Immature natural killer cell (primary cell): ENCODE data around the gene CDC42BPG. TPM values are rescaled to one million over a fixed set of nuclear protein-coding genes. Genes with fewer than 3 reads are reported as not detected.
"Not testable (repeated sequence)": the region's sequence is repeated elsewhere in the genome, so short reads cannot be mapped to it uniquely, and the experiment has no call there.

Experiments
- DNase-seq, 3 donors: peaks; one replicate each; pipeline ENCODE4 v3.0.0; 2022; ENCODE audit warnings: mixed read lengths in 1 of 3
- H3K27ac Mint-ChIP-seq, 6 donors: one replicate each; pipeline ENCODE4 v1.8.0; 2020; ENCODE audit warnings: mixed read lengths in 6 of 6, mild to moderate bottlenecking in 5 of 6, inconsistent platforms in 4 of 6, moderate library complexity in 3 of 6
- H3K27me3 Mint-ChIP-seq, 3 donors: one replicate each; pipeline ENCODE4 v1.8.0; 2020 to 2021; ENCODE audit warnings: low read depth in 3 of 3, mild to moderate bottlenecking in 3 of 3, mixed read lengths in 3 of 3, moderate library complexity in 3 of 3, inconsistent platforms in 1 of 3
- H3K36me3 Mint-ChIP-seq, 3 donors: one replicate each; pipeline ENCODE4 v1.8.0; 2020; ENCODE audit warnings: mixed read lengths in 3 of 3, inconsistent platforms in 2 of 3, mild to moderate bottlenecking in 2 of 3
- H3K4me1 Mint-ChIP-seq, 2 donors: one replicate each; pipeline ENCODE4 v1.8.0; 2020; ENCODE audit warnings: inconsistent platforms in 2 of 2, mild to moderate bottlenecking in 2 of 2, mixed read lengths in 2 of 2, moderate library complexity in 1 of 2
- H3K4me3 Mint-ChIP-seq, 5 donors: one replicate each; pipeline ENCODE4 v1.8.0; 2020; ENCODE audit warnings: mild to moderate bottlenecking in 5 of 5, mixed read lengths in 5 of 5, inconsistent platforms in 3 of 5, moderate library complexity in 3 of 5
- H3K9me3 Mint-ChIP-seq, 6 donors: one replicate each; pipeline ENCODE4 v1.8.0; 2020; ENCODE audit warnings: mild to moderate bottlenecking in 6 of 6, mixed read lengths in 6 of 6, inconsistent platforms in 4 of 6, moderate library complexity in 3 of 6
- polyA plus RNA-seq, 3 donors: library from polyadenylated mRNA; unstranded; fragments of 300-500 nt; fragmentation: Illumina TruSeq; gene quantifications; one replicate each; pipeline ENCODE4 v1.2.3, GENCODE V29; 2021

The CDC42BPG gene
- polyA plus RNA-seq, 3 donors from 2014 or later: 0.13 to 0.22 TPM; not detected in 1

- H3K27me3 Mint-ChIP-seq: peaks cover 0 to 3% (median 2%) of the 10 kb centered on the region in 3 donors
- no peak overlapping the region for H3K27ac Mint-ChIP-seq
- no peak overlapping the region for H3K4me3 Mint-ChIP-seq
- DNase-seq: no peak
- no peaks in the 10 kb centered on the region for H3K4me1 Mint-ChIP-seq
- H3K9me3 Mint-ChIP-seq: no peaks in the 10 kb centered on the region
- peaks cover 0 to 6% (median 3%) of the 10 kb centered on the region in 3 donors for H3K36me3 Mint-ChIP-seq
Observed at GRCh38 chr11:64827451-64827839, 17.0 kb downstream of the CDC42BPG start.

DNA sequence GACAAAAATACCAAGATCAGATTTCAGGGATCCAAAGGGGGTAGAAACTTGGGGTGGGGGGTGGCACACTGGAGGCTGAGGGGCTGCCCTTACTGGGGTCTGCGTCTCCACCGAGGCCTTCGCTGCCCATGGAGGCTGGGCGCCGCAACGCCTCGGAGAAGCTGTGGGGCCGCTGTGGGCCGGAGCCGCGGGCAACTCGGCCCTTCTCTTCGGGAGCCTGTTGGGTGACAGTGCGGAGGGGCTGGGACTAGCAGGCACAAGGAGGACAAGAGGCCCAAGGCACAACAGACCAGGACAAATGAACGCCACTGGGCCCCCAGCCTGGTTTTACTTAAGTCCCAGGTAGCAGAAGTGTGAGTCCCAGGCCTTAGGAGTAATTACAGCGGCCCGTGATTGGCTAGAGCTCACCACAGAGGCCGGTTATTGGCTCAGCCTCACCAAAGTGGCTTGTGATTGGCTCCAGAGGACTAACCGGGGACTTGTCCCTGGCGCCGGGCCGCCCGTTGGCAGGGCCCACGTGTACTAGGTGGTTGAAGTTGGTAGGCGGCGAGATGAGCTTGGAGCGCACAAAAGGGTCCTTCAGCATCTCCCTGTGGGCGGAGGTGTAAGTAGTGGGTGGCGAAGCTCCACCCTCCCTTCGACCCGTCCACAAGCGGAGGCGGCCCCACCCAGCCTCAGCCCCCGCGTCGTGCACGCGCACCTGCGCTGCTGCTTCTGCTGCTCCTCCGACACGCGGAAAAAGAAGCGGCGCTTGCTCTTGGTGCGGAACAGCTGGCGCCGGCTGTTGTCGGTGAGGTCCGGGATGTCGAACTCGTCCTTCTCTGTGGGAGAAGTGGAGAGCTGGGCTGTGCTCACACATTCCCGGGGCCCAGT, 17.6 kb downstream of the CDC42BPG start:
- Mint-ChIP-seq H3K4me3 (no peak overlapping the region), H3K36me3 (peaks cover 0 to 5% (median 1%) of the 10 kb centered on the region in 3 donors), H3K9me3 (no peaks in the 10 kb centered on the region), H3K27me3 (peaks cover 0 to 3% (median 2%) of the 10 kb centered on the region in 3 donors), H3K4me1 (no peaks in the 10 kb centered on the region), H3K27ac (no peak overlapping the region)
- no peak for DNase-seq

GRCh38 chr11:64826062-64826461, 18.4 kb downstream of the CDC42BPG start:
- Mint-ChIP-seq H3K27me3 (peaks cover 0 to 3% (median 2%) of the 10 kb centered on the region in 3 donors), H3K4me3 (no peak overlapping the region), H3K4me1 (no peaks in the 10 kb centered on the region), H3K9me3 (no peaks in the 10 kb centered on the region), H3K27ac (no peak overlapping the region), H3K36me3 (peaks cover 0 to 3% (median 0%) of the 10 kb centered on the region in 3 donors)
- no peak for DNase-seq

GRCh38 chr11:64823568-64824119, 20.8 kb downstream of the CDC42BPG start:
- Mint-ChIP-seq H3K4me3 (no peak overlapping the region), H3K36me3 (peaks cover 0 to 3% (median 0%) of the 10 kb centered on the region in 3 donors), H3K9me3 (no peaks in the 10 kb centered on the region), H3K27me3 (peaks cover 0 to 2% (median 1%) of the 10 kb centered on the region in 3 donors), H3K4me1 (no peaks in the 10 kb centered on the region), H3K27ac (no peak overlapping the region)
- no peak for DNase-seq

DNA sequence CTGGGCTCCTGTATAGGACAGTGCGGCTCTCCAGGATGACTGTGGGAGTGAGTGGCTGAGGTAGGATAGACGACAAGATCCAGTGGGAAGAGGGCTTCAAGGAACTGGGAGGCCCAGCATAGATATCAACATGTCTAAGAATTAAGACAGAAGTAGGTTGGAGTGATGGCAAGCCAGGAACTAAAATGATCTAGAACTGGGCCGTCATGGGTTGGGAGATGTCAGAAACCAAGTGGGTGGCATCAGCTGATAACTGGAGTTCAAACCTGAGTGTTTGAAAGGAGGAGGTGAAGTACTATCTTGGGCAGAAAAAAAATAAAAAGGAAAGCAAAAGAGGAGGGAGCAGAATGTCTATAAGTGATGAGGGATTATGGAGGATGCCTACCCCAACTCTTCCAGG, 27.0 kb downstream of the CDC42BPG start:
- H3K9me3 Mint-ChIP-seq: no peaks in the 10 kb centered on the region
- peak overlapping the region in 1 of 6 donors; percentile 3 for H3K27ac Mint-ChIP-seq
- H3K36me3 Mint-ChIP-seq: no peaks in the 10 kb centered on the region
- DNase-seq: no peak
- H3K4me1 Mint-ChIP-seq: no peaks in the 10 kb centered on the region
- no peak overlapping the region for H3K4me3 Mint-ChIP-seq
- H3K27me3 Mint-ChIP-seq: peaks cover 0 to 5% (median 2%) of the 10 kb centered on the region in 3 donors

GRCh38 chr11:64815433-64815832, 29.0 kb downstream of the CDC42BPG start:
- H3K36me3 Mint-ChIP-seq, H3K4me3 Mint-ChIP-seq, H3K4me1 Mint-ChIP-seq, H3K27ac Mint-ChIP-seq, DNase-seq, H3K27me3 Mint-ChIP-seq, H3K9me3 Mint-ChIP-seq: not testable (repeated sequence)

DNA sequence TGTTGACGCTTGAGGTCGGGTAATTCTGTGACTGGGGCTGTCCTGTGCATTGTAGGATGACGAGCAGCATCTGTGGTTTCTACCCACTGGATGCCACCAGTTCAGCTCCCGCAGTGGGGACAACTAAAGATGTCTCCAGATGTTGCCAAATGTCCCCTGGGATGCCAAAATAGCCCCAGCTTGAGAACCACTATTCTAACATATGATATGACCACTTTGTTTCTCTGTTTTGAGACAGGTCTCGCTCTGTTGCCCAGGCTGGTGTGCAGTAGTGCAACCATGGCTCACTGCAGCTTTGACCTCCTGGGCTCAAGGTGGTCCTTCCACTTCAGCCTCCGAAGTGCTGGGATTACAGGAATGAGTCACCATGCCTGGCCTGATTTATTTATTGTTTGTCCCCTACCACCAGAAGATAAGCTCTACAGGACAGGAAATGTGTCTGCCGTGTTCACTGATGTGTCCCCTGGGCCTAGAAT, 29.7 kb downstream of the CDC42BPG start:
- H3K4me3 Mint-ChIP-seq: no peak overlapping the region
- H3K27me3 Mint-ChIP-seq: peaks cover 0 to 5% (median 3%) of the 10 kb centered on the region in 3 donors
- peaks cover 10 to 11% of the 10 kb centered on the region in 2 donors for H3K4me1 Mint-ChIP-seq
- H3K9me3 Mint-ChIP-seq: no peaks in the 10 kb centered on the region
- DNase-seq: no peak
- H3K27ac Mint-ChIP-seq: no peak overlapping the region
- H3K36me3 Mint-ChIP-seq: no peaks in the 10 kb centered on the region

DNA sequence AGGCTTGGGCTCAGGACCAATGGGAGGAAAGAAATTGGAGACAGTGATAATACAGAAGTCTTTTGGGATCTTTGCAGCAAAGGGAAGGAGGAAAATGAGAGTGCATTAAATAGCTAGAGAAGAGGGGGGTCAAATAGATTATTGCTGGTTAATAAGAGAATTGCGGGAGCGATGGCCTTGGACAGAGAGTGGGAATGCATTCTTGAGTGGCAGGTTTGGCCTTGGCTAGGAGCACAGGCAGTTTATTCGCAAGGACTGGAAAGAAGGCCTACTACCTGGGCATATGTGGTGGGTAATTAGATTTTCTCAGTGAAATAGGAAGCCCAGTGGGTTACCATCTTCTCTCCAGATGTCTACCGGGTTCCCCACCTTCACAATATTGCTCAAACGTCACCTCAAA, 30.6 kb downstream of the CDC42BPG start:
- H3K27ac Mint-ChIP-seq: peak overlapping the region in 1 of 6 donors; percentile 23
- peaks cover 17% of the 10 kb centered on the region in 2 donors for H3K4me1 Mint-ChIP-seq
- H3K9me3 Mint-ChIP-seq: no peaks in the 10 kb centered on the region
- H3K27me3 Mint-ChIP-seq: peaks cover 0 to 5% (median 3%) of the 10 kb centered on the region in 3 donors
- no peak overlapping the region for H3K4me3 Mint-ChIP-seq
- no peaks in the 10 kb centered on the region for H3K36me3 Mint-ChIP-seq
- no peak for DNase-seq

- H3K4me1 Mint-ChIP-seq: peaks cover 17% of the 10 kb centered on the region in 2 donors
- H3K9me3 Mint-ChIP-seq: no peaks in the 10 kb centered on the region
- H3K27me3 Mint-ChIP-seq: peaks cover 0 to 5% (median 3%) of the 10 kb centered on the region in 3 donors
- H3K36me3 Mint-ChIP-seq: peaks cover 0 to 6% (median 6%) of the 10 kb centered on the region in 3 donors
- peak overlapping the region; percentile 90 to 96 (median 93) for H3K4me3 Mint-ChIP-seq
- DNase-seq: peak in 2 of 3 donors; percentile 62 to 63
- H3K27ac Mint-ChIP-seq: peak overlapping the region; percentile 85 to 94 (median 92)
Observed at GRCh38 chr11:64810891-64811272, 33.6 kb downstream of the CDC42BPG start.

DNA sequence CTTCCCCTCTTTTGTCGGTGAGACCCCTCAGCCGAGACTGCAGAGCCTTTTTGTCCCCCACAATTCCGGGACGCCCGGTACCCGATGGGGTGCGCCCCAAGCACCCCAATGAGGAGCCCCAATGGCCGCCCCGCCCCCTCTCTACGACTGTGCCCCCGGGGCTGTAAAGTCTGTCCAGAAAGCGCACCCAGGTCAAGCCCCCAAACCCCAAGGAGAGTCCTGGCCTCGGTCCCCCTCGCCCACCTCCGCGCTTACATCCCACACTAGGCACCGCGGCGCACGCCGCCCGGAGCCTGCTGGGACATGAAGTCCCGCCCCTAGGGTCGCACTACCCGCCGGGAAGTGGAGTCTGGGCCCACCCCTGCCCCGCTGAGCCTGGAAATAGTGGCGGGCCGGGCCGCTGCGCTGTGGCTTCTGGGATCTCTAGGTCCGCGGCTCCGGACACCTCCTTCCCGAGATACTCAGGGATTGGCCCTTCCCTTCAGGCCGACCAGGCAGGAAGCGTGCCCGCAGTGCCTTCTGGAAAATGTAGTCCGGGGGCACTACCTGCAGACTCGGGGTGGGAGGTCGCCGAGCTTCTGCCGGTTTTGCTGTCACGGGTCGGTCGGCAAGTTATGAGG, 34.1 kb downstream of the CDC42BPG start, which contains the start of gene MEN1:
Gene MEN1, minus strand, starts transcription at position 281 of the 620 bp plus-strand sequence. CDS start 442 bp downstream, outside the sequence.
- H3K27ac Mint-ChIP-seq: peak within 1 kb of the TSS; percentile 85 to 94 (median 92)
- peaks cover 17% of the 10 kb centered on the region in 2 donors for H3K4me1 Mint-ChIP-seq
- H3K36me3 Mint-ChIP-seq: peaks cover 0 to 6% (median 6%) of the 10 kb centered on the region in 3 donors
- peak; percentile 72 to 74 (median 73) for DNase-seq
- H3K4me3 Mint-ChIP-seq: peak within 1 kb of the TSS; percentile 90 to 96 (median 93)
- no peaks in the 10 kb centered on the region for H3K9me3 Mint-ChIP-seq
- peaks cover 0 to 4% (median 3%) of the 10 kb centered on the region in 3 donors for H3K27me3 Mint-ChIP-seq

DNA sequence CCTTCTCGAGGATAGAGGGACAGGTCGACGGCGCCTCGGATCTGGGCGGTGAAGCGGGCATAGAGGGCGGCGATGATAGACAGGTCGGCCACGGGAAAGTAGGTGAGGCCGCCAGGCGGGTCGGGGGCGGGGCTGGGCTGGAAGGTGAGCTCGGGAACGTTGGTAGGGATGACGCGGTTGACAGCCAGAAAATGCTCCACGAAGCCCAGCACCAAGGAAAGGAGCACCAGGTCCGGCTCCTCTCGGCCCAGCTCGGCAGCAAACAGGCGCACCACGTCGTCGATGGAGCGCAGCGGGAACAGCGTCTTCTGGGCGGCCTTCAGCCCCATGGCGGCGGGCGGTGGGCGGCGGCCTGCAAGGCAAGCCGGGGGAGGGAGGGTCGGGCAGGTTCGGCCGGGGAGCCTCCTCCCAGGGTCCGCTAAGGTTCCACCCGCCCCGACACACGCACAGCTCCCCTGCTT, 34.6 kb downstream of the CDC42BPG start:
- Mint-ChIP-seq H3K4me3 (peak overlapping the region; percentile 90 to 96 (median 93)), H3K36me3 (peaks cover 0 to 6% (median 6%) of the 10 kb centered on the region in 3 donors), H3K27me3 (peaks cover 0 to 4% (median 3%) of the 10 kb centered on the region in 3 donors), H3K27ac (peak overlapping the region in 5 of 6 donors; percentile 71 to 94 (median 93)), H3K9me3 (no peaks in the 10 kb centered on the region), H3K4me1 (peaks cover 17% of the 10 kb centered on the region in 2 donors)
- DNase-seq: no peak

- Mint-ChIP-seq H3K4me1 (peaks cover 21 to 25% of the 10 kb centered on the region in 2 donors), H3K9me3 (no peaks in the 10 kb centered on the region), H3K27ac (no peak overlapping the region), H3K36me3 (peaks cover 0 to 6% (median 6%) of the 10 kb centered on the region in 3 donors), H3K4me3 (peak overlapping the region in 1 of 5 donors; percentile 36), H3K27me3 (peaks cover 2 to 5% (median 2%) of the 10 kb centered on the region in 3 donors)
- no peak for DNase-seq
Observed at GRCh38 chr11:64805481-64805880, 39.0 kb downstream of the CDC42BPG start.
